CD14-positive monocyte (primary cell): Measurements from ENCODE around the gene PCNA. TPM values are rescaled to one million over a fixed set of nuclear protein-coding genes. Genes with fewer than 3 reads are reported as not detected.
"Not testable (repeated sequence)": the region's sequence is repeated elsewhere in the genome, so short reads cannot be mapped to it uniquely, and the experiment has no call there.

ENCODE experiments used
- DNase-seq, 3 donors: peaks; one replicate each; pipeline ENCODE4 v3.0.0-alpha.2; 2011 to 2022
- H2AFZ ChIP-seq: 2 replicates; pipeline ENCODE4 v1.6.0; 2012; ENCODE audit warnings: mild to moderate bottlenecking, low read depth, low read length, inconsistent platforms; ENCODE audit not compliant: insufficient read depth, poor library complexity, severe bottlenecking
- H3K27ac ChIP-seq, 2 donors: 1 replicate in 1 of 2; 2 replicates in 1 of 2; pipeline ENCODE4 v1.5.1; 2012 to 2013; ENCODE audit warnings: low read length in 2 of 2, control low read depth in 1 of 2, inconsistent platforms in 1 of 2, low read depth in 1 of 2, mild to moderate bottlenecking in 1 of 2
- H3K27me3 ChIP-seq, 2 donors: one replicate each; pipeline versions ENCODE4 v1.6.0 to v1.6.1; 2011 to 2013; ENCODE audit warnings: low read length in 2 of 2; ENCODE audit not compliant: control insufficient read depth in 2 of 2, insufficient read depth in 2 of 2
- H3K36me3 ChIP-seq, 2 donors: replicated peaks in 1 of 2; 1 replicate in 1 of 2; 2 replicates in 1 of 2; pipeline versions ENCODE4 v1.5.1 to v1.6.1; 2012 to 2013; ENCODE audit warnings: low read length in 2 of 2, control low read depth in 1 of 2, inconsistent platforms in 1 of 2, mild to moderate bottlenecking in 1 of 2; ENCODE audit not compliant: insufficient read depth in 2 of 2, control insufficient read depth in 1 of 2
- H3K4me1 ChIP-seq, 2 donors: 1 replicate in 1 of 2; 2 replicates in 1 of 2; pipeline versions ENCODE4 v1.5.1 to v1.6.1; 2012 to 2013; ENCODE audit warnings: low read length in 2 of 2, control low read depth in 1 of 2, inconsistent platforms in 1 of 2, mild to moderate bottlenecking in 1 of 2, moderate library complexity in 1 of 2; ENCODE audit not compliant: insufficient read depth in 2 of 2, control insufficient read depth in 1 of 2
- H3K4me2 ChIP-seq: replicated peaks from 2 replicates; pipeline ENCODE3; 2012; ENCODE audit warnings: low read length, moderate library complexity, mild to moderate bottlenecking; ENCODE audit not compliant: poor library complexity, severe bottlenecking; ENCODE audit errors: extremely low read depth
- H3K4me3 ChIP-seq, 3 experiments: fragments of 200-600 bp in 1 of 3; sonication (generic) in 1 of 3; replicated peaks in 1 of 3; 1 replicate in 2 of 3; 2 replicates in 1 of 3; pipeline ENCODE4 v1.5.1; 2011 to 2013; ENCODE audit warnings: low read length in 3 of 3, mild to moderate bottlenecking in 3 of 3, control low read depth in 2 of 3, low read depth in 2 of 3, inconsistent platforms in 1 of 3, moderate library complexity in 1 of 3
- H3K79me2 ChIP-seq: 2 replicates; pipeline ENCODE4 v1.6.0; 2012; ENCODE audit warnings: mild to moderate bottlenecking, control low read depth, inconsistent platforms, low read length, moderate library complexity; ENCODE audit not compliant: insufficient read depth
- H3K9ac ChIP-seq: 2 replicates; pipeline ENCODE4 v1.6.0; 2017; ENCODE audit warnings: low read length, mild to moderate bottlenecking; ENCODE audit not compliant: insufficient read depth, poor library complexity, severe bottlenecking
- H3K9me3 ChIP-seq, 2 donors: replicated peaks in 1 of 2; 1 replicate in 1 of 2; 2 replicates in 1 of 2; pipeline versions ENCODE4 v1.5.1 to v1.6.1; 2012 to 2013; ENCODE audit warnings: low read length in 2 of 2, control low read depth in 1 of 2; ENCODE audit not compliant: control insufficient read depth in 1 of 2, insufficient read depth in 1 of 2
- H4K20me1 ChIP-seq: 2 replicates; pipeline ENCODE4 v1.6.0; 2012; ENCODE audit warnings: mild to moderate bottlenecking, low read length, control low read depth, moderate library complexity; ENCODE audit not compliant: insufficient read depth
- H3K27ac Mint-ChIP-seq, 7 donors: one replicate each; pipeline ENCODE4 v1.8.0; 2020; ENCODE audit warnings: mild to moderate bottlenecking in 7 of 7, mixed read lengths in 7 of 7, moderate library complexity in 6 of 7, inconsistent platforms in 2 of 7
- H3K27me3 Mint-ChIP-seq, 3 donors: one replicate each; pipeline ENCODE4 v1.8.0; 2021 to 2022; ENCODE audit warnings: low read depth in 3 of 3, mild to moderate bottlenecking in 3 of 3, mixed read lengths in 3 of 3, moderate library complexity in 3 of 3, inconsistent platforms in 1 of 3
- H3K36me3 Mint-ChIP-seq, 2 donors: one replicate each; pipeline ENCODE4 v1.8.0; 2020; ENCODE audit warnings: mixed read lengths in 2 of 2, inconsistent platforms in 1 of 2, mild to moderate bottlenecking in 1 of 2
- H3K4me1 Mint-ChIP-seq: one replicate; pipeline ENCODE4 v1.8.0; 2020; ENCODE audit warnings: mild to moderate bottlenecking, mixed read lengths
- H3K4me3 Mint-ChIP-seq, 2 donors: one replicate each; pipeline ENCODE4 v1.8.0; 2020; ENCODE audit warnings: mild to moderate bottlenecking in 2 of 2, mixed read lengths in 2 of 2, moderate library complexity in 1 of 2
- H3K9me3 Mint-ChIP-seq, 7 donors: one replicate each; pipeline ENCODE4 v1.8.0; 2020 to 2022; ENCODE audit warnings: mixed read lengths in 7 of 7, mild to moderate bottlenecking in 6 of 7, moderate library complexity in 6 of 7, inconsistent platforms in 2 of 7
- WGBS: methylation state at CpG from one replicate; pipeline ENCODE4 v1.1.5; 2013; ENCODE audit warnings: missing lambda C conversion rate; ENCODE audit not compliant: insufficient coverage; 5-methylcytosine and 5-hydroxymethylcytosine counted together
- intact Hi-C, 2 donors: fragments of 100-400 bp; cut with micrococcal nuclease; formaldehyde crosslinking; loops; one replicate each; pipeline versions ENCODE4 v1.15.0 to v1.15.1; 2023
- polyA plus RNA-seq, 3 donors: library from polyadenylated mRNA; depleted of rRNA in 1 of 3; unstranded in 2 of 3; stranded (reverse) in 1 of 3; fragments of 300-500 nt in 2 of 3; fragments of >200 nt in 1 of 3; fragmentation: Illumina TruSeq in 2 of 3; gene quantifications; 1 replicate in 2 of 3; 2 replicates in 1 of 3; pipeline ENCODE4 v1.2.3, GENCODE V29; 2012 to 2021
- TF ChIP-seq, protein P1 (sequence below): fragments of 200-600 bp; IDR thresholded peaks from one replicate; pipeline ENCODE4 v1.8.0; 2022; ENCODE audit warnings: antibody characterized with exemption, mild to moderate bottlenecking

PCNA gene
- polyA plus RNA-seq, 3 donors, result 27.9 to 35.0 (median 30.8) TPM

GRCh38 chr20:5100684-5101347 is 18.9 kb downstream of the PCNA start:
- H3K4me1 ChIP-seq, result peaks cover 0 to 2% of the 10 kb centered on the region in 2 donors
- peaks cover 36 to 89% of the 10 kb centered on the region in 2 donors for H3K36me3 ChIP-seq
- no peak overlapping the region for H3K4me2 ChIP-seq
- DNase-seq, result peak; percentile 66 to 83 (median 79)
- H3K9ac ChIP-seq, result no peak overlapping the region
- no peak overlapping the region for H2AFZ ChIP-seq
- H3K79me2 ChIP-seq, result no peaks in the 10 kb centered on the region
- intact Hi-C loops, result loop anchor here (5.0 kb wide), 1 partner anchor 99 kb away; the partner anchor contains the start of gene SLC23A2 (in 2 of the 2)
- TF ChIP-seq, protein P1, sequence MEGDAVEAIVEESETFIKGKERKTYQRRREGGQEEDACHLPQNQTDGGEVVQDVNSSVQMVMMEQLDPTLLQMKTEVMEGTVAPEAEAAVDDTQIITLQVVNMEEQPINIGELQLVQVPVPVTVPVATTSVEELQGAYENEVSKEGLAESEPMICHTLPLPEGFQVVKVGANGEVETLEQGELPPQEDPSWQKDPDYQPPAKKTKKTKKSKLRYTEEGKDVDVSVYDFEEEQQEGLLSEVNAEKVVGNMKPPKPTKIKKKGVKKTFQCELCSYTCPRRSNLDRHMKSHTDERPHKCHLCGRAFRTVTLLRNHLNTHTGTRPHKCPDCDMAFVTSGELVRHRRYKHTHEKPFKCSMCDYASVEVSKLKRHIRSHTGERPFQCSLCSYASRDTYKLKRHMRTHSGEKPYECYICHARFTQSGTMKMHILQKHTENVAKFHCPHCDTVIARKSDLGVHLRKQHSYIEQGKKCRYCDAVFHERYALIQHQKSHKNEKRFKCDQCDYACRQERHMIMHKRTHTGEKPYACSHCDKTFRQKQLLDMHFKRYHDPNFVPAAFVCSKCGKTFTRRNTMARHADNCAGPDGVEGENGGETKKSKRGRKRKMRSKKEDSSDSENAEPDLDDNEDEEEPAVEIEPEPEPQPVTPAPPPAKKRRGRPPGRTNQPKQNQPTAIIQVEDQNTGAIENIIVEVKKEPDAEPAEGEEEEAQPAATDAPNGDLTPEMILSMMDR, result peak; percentile 94
- no peaks in the 10 kb centered on the region for H3K27me3 ChIP-seq
- H3K27ac ChIP-seq, result peak overlapping the region in 1 of 2 donors; percentile 65
- H3K4me1 Mint-ChIP-seq, result peaks cover 7% of the 10 kb centered on the region
- H3K9me3 ChIP-seq, result no peaks in the 10 kb centered on the region
- H3K27me3 Mint-ChIP-seq, result no peaks in the 10 kb centered on the region
- H3K36me3 Mint-ChIP-seq, result peaks cover 60 to 79% of the 10 kb centered on the region in 2 donors
- no peak overlapping the region for H3K4me3 ChIP-seq
- H3K9me3 Mint-ChIP-seq, result no peaks in the 10 kb centered on the region
- H3K27ac Mint-ChIP-seq, result peak overlapping the region; percentile 35 to 91 (median 70)
- H3K4me3 Mint-ChIP-seq, result no peak overlapping the region
- no peaks in the 10 kb centered on the region for H4K20me1 ChIP-seq
- WGBS, result 25% methylated on average over 6 of the region's 9 CpGs

GRCh38 chr20:5099909-5100308 is 19.8 kb downstream of the PCNA start:
- not testable (repeated sequence) for H3K4me3 ChIP-seq, H3K27me3 ChIP-seq, H3K4me1 ChIP-seq, H3K27ac ChIP-seq, H4K20me1 ChIP-seq, DNase-seq, H3K4me2 ChIP-seq, H3K9ac ChIP-seq, H3K27me3 Mint-ChIP-seq, H3K9me3 ChIP-seq, H3K9me3 Mint-ChIP-seq, H2AFZ ChIP-seq, H3K4me3 Mint-ChIP-seq, H3K79me2 ChIP-seq
- peak overlapping the region in 1 of 7 donors; percentile 71 for H3K27ac Mint-ChIP-seq
- H3K36me3 ChIP-seq, result peaks cover 28 to 85% of the 10 kb centered on the region in 2 donors
- peaks cover 57 to 79% of the 10 kb centered on the region in 2 donors for H3K36me3 Mint-ChIP-seq
- no CpG with 5 or more reads among the region's 3 CpGs for WGBS
- H3K4me1 Mint-ChIP-seq, result peaks cover 11% of the 10 kb centered on the region
- intact Hi-C loops, result loop anchor here (5.0 kb wide), 2 partner anchors 43 to 98 kb away; partner anchors contain the start of gene SLC23A2 (in 2 of the 2)

DNA sequence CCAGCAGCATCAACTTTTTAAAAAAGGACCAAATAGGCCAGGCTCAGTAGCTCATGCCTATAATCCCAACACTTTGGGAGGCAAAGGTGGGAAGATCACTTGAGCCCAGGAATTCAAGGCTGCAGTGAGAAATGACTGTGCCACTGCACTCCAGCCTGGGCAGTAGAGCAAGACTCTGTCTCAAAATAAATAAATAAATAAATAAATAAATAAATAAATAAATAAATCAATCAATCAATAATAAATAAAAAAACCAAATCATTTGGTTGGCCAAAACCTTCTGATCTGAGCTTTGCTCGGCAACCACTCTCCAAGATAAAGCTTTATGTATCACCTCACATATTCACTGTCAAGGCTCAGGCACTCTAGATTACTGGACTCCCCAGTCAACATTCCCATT is 20.7 kb downstream of the PCNA start:
- peaks cover 50 to 73% of the 10 kb centered on the region in 2 donors for H3K36me3 Mint-ChIP-seq
- not testable (repeated sequence) for H3K27me3 ChIP-seq, H3K9ac ChIP-seq, H3K4me2 ChIP-seq, H3K4me1 ChIP-seq, H2AFZ ChIP-seq, H4K20me1 ChIP-seq, H3K9me3 Mint-ChIP-seq, H3K4me3 ChIP-seq, H3K27me3 Mint-ChIP-seq, H3K79me2 ChIP-seq, DNase-seq, H3K9me3 ChIP-seq, H3K4me3 Mint-ChIP-seq
- Histone ChIP-seq H3K27ac (peak overlapping the region in 1 of 2 donors; percentile 36), H3K36me3 (peaks cover 22 to 76% of the 10 kb centered on the region in 2 donors)
- intact Hi-C loops, result loop anchor here (5.0 kb wide), 1 partner anchor 42 kb away; no protein-coding TSS in a partner anchor
- 90% methylated on average over 1 of the region's 1 CpG for WGBS
- peaks cover 12% of the 10 kb centered on the region for H3K4me1 Mint-ChIP-seq
- H3K27ac Mint-ChIP-seq, result peak overlapping the region in 3 of 7 donors; percentile 1 to 83 (median 34)
